Neural cell (in vitro differentiated cells): ENCODE measurements around the gene CTSO.

Experiments used
- CTCF ChIP-seq: fragments of 450-650 bp; IDR thresholded peaks from 2 replicates; pipeline ENCODE4 v1.5.1; 2014; ENCODE audit warnings: antibody characterized with exemption, mild to moderate bottlenecking, moderate library complexity; ENCODE audit not compliant: poor library complexity, severe bottlenecking
- EP300 ChIP-seq: fragments of 450-650 bp; conservative IDR thresholded peaks from 2 replicates; pipeline ENCODE4 v1.6.1; 2014; ENCODE audit warnings: antibody characterized with exemption, mild to moderate bottlenecking, moderate library complexity; ENCODE audit not compliant: poor library complexity, severe bottlenecking
- EZH2 ChIP-seq: fragments of 200-600, 300-800 bp; shearing (Covaris generic), sonication (generic); IDR thresholded peaks from 2 replicates; pipeline ENCODE4 v1.6.1; 2014; ENCODE audit warnings: antibody characterized with exemption, low read length, borderline replicate concordance, mild to moderate bottlenecking; ENCODE audit not compliant: insufficient read depth, poor library complexity, severe bottlenecking
- RAD21 ChIP-seq: fragments of 450-650 bp; conservative IDR thresholded peaks from 2 replicates; pipeline ENCODE4 v1.6.1; 2014; ENCODE audit warnings: antibody characterized with exemption, mild to moderate bottlenecking, moderate library complexity
- SMC3 ChIP-seq: fragments of 450-650 bp; conservative IDR thresholded peaks from 2 replicates; pipeline ENCODE4 v1.6.1; 2014; ENCODE audit warnings: antibody characterized with exemption, mild to moderate bottlenecking, moderate library complexity; ENCODE audit not compliant: poor library complexity
- TAF1 ChIP-seq: IDR thresholded peaks from 2 replicates; pipeline ENCODE4 v1.6.1; 2012; ENCODE audit warnings: low read depth

DNA sequence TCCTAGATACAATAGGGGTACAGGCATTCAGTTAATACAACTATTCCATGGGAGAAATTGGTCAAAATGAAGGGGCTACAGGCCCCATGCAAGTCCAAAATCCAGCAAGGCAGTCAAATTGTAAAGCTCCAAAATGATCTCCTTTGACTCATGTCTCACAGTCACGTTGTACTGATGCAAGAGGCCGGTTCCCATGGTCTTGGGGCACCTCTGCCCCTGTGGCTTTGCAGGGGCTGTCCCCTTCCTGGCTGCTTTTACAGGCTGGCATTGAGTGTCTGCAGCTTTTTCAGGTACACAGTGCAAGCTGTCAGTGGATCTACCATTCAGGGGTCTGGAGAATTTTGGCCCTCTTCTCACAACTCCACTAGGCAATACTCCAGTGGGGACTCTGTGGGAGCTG is 75.1 kb downstream of the CTSO start:
- TF ChIP-seq CTCF = no peak
- no peak for TF ChIP-seq EP300
- no peak for TF ChIP-seq SMC3
- TF ChIP-seq EZH2 = no peak
- TF ChIP-seq TAF1 = no peak
- no peak for TF ChIP-seq RAD21
